ENCODE data around the gene FICD.

The FICD gene

DNA sequence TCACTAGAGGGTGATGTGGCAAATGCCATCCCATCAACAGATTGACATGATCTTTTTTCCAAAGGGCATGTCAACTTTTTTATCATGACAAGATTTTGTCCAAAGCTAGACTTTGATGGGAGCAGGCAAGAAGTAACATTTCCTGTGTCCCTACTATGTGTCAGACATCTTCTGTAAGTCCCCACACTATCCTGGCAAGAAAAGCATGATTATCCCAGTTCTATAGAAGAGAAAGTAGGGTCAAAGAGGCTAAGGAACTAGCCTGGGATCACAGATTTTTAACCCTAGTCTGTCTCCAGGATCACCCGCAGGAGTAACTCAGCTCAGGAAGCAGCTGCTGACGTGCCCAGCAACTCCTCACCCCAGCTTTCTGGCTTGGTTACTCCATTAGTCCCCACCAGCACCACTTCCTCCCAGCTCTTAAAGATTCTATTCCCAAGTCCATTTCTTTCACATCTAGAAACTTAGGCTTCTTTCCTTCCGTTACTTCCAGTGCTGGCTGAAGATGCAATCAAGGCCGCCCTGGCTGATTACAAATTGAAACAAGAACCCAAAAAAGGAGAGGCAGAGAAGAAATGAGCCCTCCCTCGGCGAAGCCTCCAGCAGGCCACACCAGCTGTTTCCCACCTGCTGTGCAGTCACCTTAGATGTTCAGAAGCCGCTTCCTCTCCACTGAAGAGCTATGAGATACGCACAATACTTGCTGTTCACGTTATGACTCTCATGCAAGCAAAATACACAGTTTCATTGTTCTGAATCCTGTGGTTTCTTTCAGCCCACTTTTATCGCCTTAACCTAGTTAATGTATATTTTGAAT lies 53.5 kb downstream of the FICD start:
- DNase-seq = peak; percentile 8 to 93 (median 39)

Measured in NCI-H1417 (cell line).